Neural progenitor cell (in vitro differentiated cells): Measurements from ENCODE around the gene SLX4. TPM values are rescaled to one million over a fixed set of nuclear protein-coding genes. Genes with fewer than 3 reads are reported as not detected.

Experiments used
- DNase-seq: peaks from one replicate; pipeline ENCODE4 v3.0.0-alpha.2; 2016; ENCODE audit warnings: low spot score
- H2AFZ ChIP-seq: fragments of 200-600 bp; sonication (generic); replicated peaks from 2 replicates; pipeline ENCODE4 v1.6.1; 2016; ENCODE audit warnings: antibody characterized with exemption
- H3F3A ChIP-seq: fragments of 200-600 bp; sonication (generic); 2 replicates; pipeline ENCODE4 v1.6.1; 2016; ENCODE audit warnings: antibody characterized with exemption, low read depth
- H3K27ac ChIP-seq: fragments of 200-600 bp; sonication (generic); 2 replicates; pipeline ENCODE4 v1.5.1; 2016; ENCODE audit warnings: mild to moderate bottlenecking
- H3K27me3 ChIP-seq: fragments of 200-600 bp; sonication (generic); 2 replicates; pipeline ENCODE4 v1.6.1; 2016; ENCODE audit warnings: mild to moderate bottlenecking, moderate library complexity
- H3K36me3 ChIP-seq: fragments of 200-600 bp; sonication (generic); 2 replicates; pipeline ENCODE4 v1.5.1; 2016
- H3K4me1 ChIP-seq: fragments of 200-600 bp; sonication (generic); 2 replicates; pipeline ENCODE4 v1.6.1; 2016; ENCODE audit warnings: mixed run types
- H3K4me2 ChIP-seq: fragments of 200-600 bp; sonication (generic); 2 replicates; pipeline ENCODE4 v1.6.1; 2016
- H3K4me3 ChIP-seq: fragments of 200-600 bp; sonication (generic); 2 replicates; pipeline ENCODE4 v1.5.1; 2016
- H3K79me2 ChIP-seq: fragments of 200-600 bp; sonication (generic); 2 replicates; pipeline ENCODE4 v1.6.1; 2016; ENCODE audit warnings: low read depth
- H3K9ac ChIP-seq: fragments of 200-600 bp; sonication (generic); 2 replicates; pipeline ENCODE4 v1.6.1; 2016
- H3K9me3 ChIP-seq: fragments of 200-600 bp; sonication (generic); 2 replicates; pipeline ENCODE4 v1.5.1; 2016; ENCODE audit warnings: low read depth
- H4K20me1 ChIP-seq: fragments of 200-600 bp; sonication (generic); 2 replicates; pipeline ENCODE4 v1.6.1; 2016; ENCODE audit warnings: low read depth
- H3K27ac Mint-ChIP-seq: 3 replicates; pipeline ENCODE4 v1.8.0; 2021; ENCODE audit warnings: mixed read lengths
- H3K27me3 Mint-ChIP-seq: 2 replicates; pipeline ENCODE4 v1.8.0; 2022; ENCODE audit warnings: low read depth, mild to moderate bottlenecking, inconsistent platforms, moderate library complexity, mixed read lengths; ENCODE audit not compliant: insufficient read depth
- H3K36me3 Mint-ChIP-seq: 3 replicates; pipeline ENCODE4 v1.8.0; 2021; ENCODE audit warnings: mixed read lengths
- H3K4me1 Mint-ChIP-seq: 3 replicates; pipeline ENCODE4 v1.8.0; 2021; ENCODE audit warnings: mixed read lengths
- H3K4me3 Mint-ChIP-seq: 3 replicates; pipeline ENCODE4 v1.8.0; 2021; ENCODE audit warnings: mild to moderate bottlenecking, moderate library complexity, mixed read lengths
- H3K9me3 Mint-ChIP-seq: 3 replicates; pipeline ENCODE4 v1.8.0; 2020; ENCODE audit warnings: mixed read lengths
- CTCF ChIP-seq: fragments of 200-600 bp; sonication (generic); IDR thresholded peaks from 2 replicates; pipeline ENCODE4 v1.5.1; 2017; ENCODE audit warnings: antibody characterized with exemption, mild to moderate bottlenecking
- EZH2 ChIP-seq: fragments of 200-600 bp; sonication (generic); IDR thresholded peaks from 2 replicates; pipeline ENCODE4 v1.6.1; 2017; ENCODE audit warnings: antibody characterized with exemption, mild to moderate bottlenecking, moderate library complexity
- EZH2phosphoT487 ChIP-seq: fragments of 200-600 bp; sonication (generic); IDR thresholded peaks from 2 replicates; pipeline ENCODE4 v1.6.1; 2017; ENCODE audit warnings: antibody characterized with exemption
- total RNA-seq: library from RNA; depleted of rRNA; stranded (reverse); fragments of >200 nt; gene quantifications from 2 replicates; pipeline ENCODE4 v1.2.3, GENCODE V29; 2015; ENCODE audit warnings: low replicate concordance

The SLX4 gene
- total RNA-seq, 1 donor from 2014 or later, result 7.7 TPM

DNA sequence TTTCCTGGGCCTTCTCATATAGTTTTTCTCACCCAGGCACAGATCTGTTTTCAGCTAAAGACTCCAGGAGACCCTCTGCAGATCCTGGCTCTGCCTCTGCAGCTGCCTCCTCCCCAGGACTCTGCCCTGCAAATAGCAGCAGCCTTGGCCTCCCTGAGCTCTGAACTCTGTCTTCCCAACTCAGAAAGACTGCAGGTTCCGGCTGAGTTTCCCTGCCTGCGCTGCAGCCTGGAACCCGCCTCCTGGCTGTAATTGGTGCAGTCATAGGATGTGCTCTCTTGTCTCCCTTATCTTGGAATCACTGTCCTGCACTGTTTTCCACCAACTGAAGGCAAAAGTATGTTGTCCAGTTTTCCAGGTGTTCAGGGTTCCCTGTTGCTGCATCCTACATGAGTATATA, 28.8 kb upstream of the SLX4 start:
- Mint-ChIP-seq H3K9me3 (peaks cover 5% of the 10 kb centered on the region), H3K27ac (peak overlapping the region; percentile 87), H3K4me1 (peaks cover 42% of the 10 kb centered on the region), H3K36me3 (peaks cover 8% of the 10 kb centered on the region), H3K4me3 (no peak overlapping the region), H3K27me3 (peaks cover 6% of the 10 kb centered on the region)
- H3K36me3 ChIP-seq, result no peaks in the 10 kb centered on the region
- H3K4me1 ChIP-seq, result peaks cover 12% of the 10 kb centered on the region
- no peak overlapping the region for H3K4me3 ChIP-seq
- no peak overlapping the region for H3K27ac ChIP-seq
- TF ChIP-seq EZH2phosphoT487, result no peak
- TF ChIP-seq EZH2, result no peak
- no peak for TF ChIP-seq CTCF
- peaks cover 6% of the 10 kb centered on the region for H4K20me1 ChIP-seq
- no peak overlapping the region for H3K9ac ChIP-seq
- DNase-seq, result no peak
- H3K4me2 ChIP-seq, result no peak overlapping the region
- H3K27me3 ChIP-seq, result no peaks in the 10 kb centered on the region
- peaks cover 13% of the 10 kb centered on the region for H3F3A ChIP-seq
- H2AFZ ChIP-seq, result no peak overlapping the region
- H3K9me3 ChIP-seq, result no peaks in the 10 kb centered on the region
- H3K79me2 ChIP-seq, result peaks cover 5% of the 10 kb centered on the region

DNA sequence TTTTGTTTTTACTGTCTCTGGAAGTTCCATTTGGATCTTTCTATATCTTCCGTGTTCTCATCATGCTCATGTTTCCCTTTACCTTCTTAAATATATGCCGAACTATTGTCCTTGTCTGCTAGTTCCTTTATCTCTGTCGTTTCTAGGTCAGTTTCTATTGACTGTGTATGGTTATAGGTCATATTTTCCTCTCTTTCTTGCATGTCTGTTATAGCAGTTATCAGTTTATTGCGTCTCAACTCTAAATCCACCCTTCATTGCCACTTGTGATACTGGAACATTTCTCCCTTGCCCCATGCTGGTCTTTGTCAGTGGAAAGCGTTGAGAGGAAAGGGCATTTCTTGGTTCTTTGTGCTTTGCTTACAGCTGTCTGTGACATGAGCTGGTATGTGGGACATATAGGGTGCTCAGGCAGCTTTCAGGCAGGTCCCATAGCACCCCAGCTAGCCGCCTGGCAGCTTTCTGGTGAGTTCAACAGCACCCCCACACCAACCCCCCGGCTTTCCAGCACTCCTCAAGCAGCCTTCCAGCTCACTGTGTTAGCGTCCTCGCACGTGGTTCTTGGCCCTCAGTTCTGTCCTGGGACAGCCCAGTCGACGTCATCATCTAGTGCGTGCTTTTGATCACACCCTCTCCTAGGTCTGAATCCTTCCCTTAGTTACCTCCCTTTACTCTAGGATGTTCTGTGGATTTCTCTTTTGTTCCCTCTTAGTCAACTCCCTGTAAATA, 27.7 kb upstream of the SLX4 start:
- no peak for DNase-seq
- no peak overlapping the region for H3K27ac ChIP-seq
- no peaks in the 10 kb centered on the region for H3K36me3 ChIP-seq
- no peaks in the 10 kb centered on the region for H3K9me3 ChIP-seq
- no peak for TF ChIP-seq EZH2
- no peak for TF ChIP-seq CTCF
- no peak for TF ChIP-seq EZH2phosphoT487
- H2AFZ ChIP-seq, result no peak overlapping the region
- Mint-ChIP-seq H3K36me3 (peaks cover 8% of the 10 kb centered on the region), H3K4me1 (peaks cover 36% of the 10 kb centered on the region), H3K9me3 (peaks cover 5% of the 10 kb centered on the region), H3K27ac (peak overlapping the region; percentile 61), H3K4me3 (no peak overlapping the region), H3K27me3 (peaks cover 6% of the 10 kb centered on the region)
- peaks cover 5% of the 10 kb centered on the region for H3K79me2 ChIP-seq
- H3K4me2 ChIP-seq, result no peak overlapping the region
- H3K9ac ChIP-seq, result no peak overlapping the region
- H3K27me3 ChIP-seq, result no peaks in the 10 kb centered on the region
- no peak overlapping the region for H3K4me3 ChIP-seq
- H4K20me1 ChIP-seq, result no peaks in the 10 kb centered on the region
- peaks cover 5% of the 10 kb centered on the region for H3F3A ChIP-seq
- H3K4me1 ChIP-seq, result peaks cover 7% of the 10 kb centered on the region

GRCh38 chr16:3637371-3637923, 26.0 kb upstream of the SLX4 start:
- H2AFZ ChIP-seq, result no peak overlapping the region
- no peak overlapping the region for H3K9ac ChIP-seq
- Mint-ChIP-seq H3K9me3 (peaks cover 5% of the 10 kb centered on the region), H3K4me1 (peaks cover 26% of the 10 kb centered on the region), H3K27me3 (peaks cover 2% of the 10 kb centered on the region), H3K4me3 (no peak overlapping the region), H3K36me3 (peaks cover 8% of the 10 kb centered on the region), H3K27ac (peak overlapping the region; percentile 54)
- no peak for DNase-seq
- H3K36me3 ChIP-seq, result no peaks in the 10 kb centered on the region
- H3F3A ChIP-seq, result no peaks in the 10 kb centered on the region
- H4K20me1 ChIP-seq, result no peaks in the 10 kb centered on the region
- no peak overlapping the region for H3K4me2 ChIP-seq
- peaks cover 12% of the 10 kb centered on the region for H3K79me2 ChIP-seq
- TF ChIP-seq EZH2phosphoT487 (no peak), CTCF (no peak), EZH2 (no peak)
- H3K27ac ChIP-seq, result peak overlapping the region; percentile 42
- H3K4me3 ChIP-seq, result no peak overlapping the region
- no peaks in the 10 kb centered on the region for H3K27me3 ChIP-seq
- no peaks in the 10 kb centered on the region for H3K9me3 ChIP-seq
- peaks cover 7% of the 10 kb centered on the region for H3K4me1 ChIP-seq
